Peyer's patch (tissue), 4 donors: ENCODE results near the gene ZC3H12D. TPM values are rescaled to one million over a fixed set of nuclear protein-coding genes. Genes with fewer than 3 reads are reported as not detected.
A peak's percentile ranks its signal among the peaks of the same experiment; 100 is the strongest.

Source experiments
- DNase-seq, 3 donors: peaks; one replicate each; pipeline ENCODE4 v3.0.0-alpha.2; 2017 to 2019
- H3K27ac ChIP-seq, 4 donors: fragments of 200-600 bp; sonication (generic); one replicate each; pipeline ENCODE4 v1.5.1; 2016 to 2019
- H3K27me3 ChIP-seq, 2 donors: fragments of 200-600 bp; sonication (generic); one replicate each; pipeline ENCODE4 v1.5.1; 2019
- H3K36me3 ChIP-seq, 3 donors: fragments of 200-600 bp; sonication (generic); one replicate each; pipeline ENCODE4 v1.5.1; 2016 to 2019
- H3K4me1 ChIP-seq, 4 donors: fragments of 200-600 bp; sonication (generic); one replicate each; pipeline ENCODE4 v1.5.1; 2016 to 2019
- H3K4me3 ChIP-seq, 4 donors: fragments of 200-600 bp; sonication (generic); 1 replicate in 3 of 4; 2 replicates in 1 of 4; pipeline ENCODE4 v1.5.1; 2016 to 2019; ENCODE audit warnings: mild to moderate bottlenecking in 1 of 4
- H3K9me3 ChIP-seq, 4 donors: fragments of 200-600 bp; sonication (generic); one replicate each; pipeline ENCODE4 v1.5.1; 2016 to 2019; ENCODE audit warnings: mild to moderate bottlenecking in 1 of 4
- CTCF ChIP-seq, 6 experiments: fragments of 450-650 bp in 4 of 6; fragments of 200-600 bp in 2 of 6; sonication (generic) in 1 of 6; IDR thresholded peaks; one replicate each; pipeline ENCODE4 v1.5.1; 2017 to 2019; ENCODE audit warnings: antibody characterized with exemption in 6 of 6, mild to moderate bottlenecking in 3 of 6, moderate library complexity in 1 of 6
- POLR2A ChIP-seq, 2 donors: fragments of 450-650 bp; IDR thresholded peaks; one replicate each; pipeline ENCODE4 v1.5.1; 2017; ENCODE audit warnings: antibody characterized with exemption in 2 of 2, mild to moderate bottlenecking in 2 of 2, moderate library complexity in 2 of 2
- total RNA-seq, 4 donors: library from RNA; depleted of rRNA; stranded (reverse); fragments of >200 nt; gene quantifications; one replicate each; pipeline ENCODE4 v1.1.0, GENCODE V29; 2016

Gene ZC3H12D
- 10 to 100 TPM in 3 of 4 donors, 1 to 10 TPM in 1; 7.8 to 32.2 (median 18.5) TPM for total RNA-seq

- peak within 1 kb of the TSS; percentile 79 to 89 (median 86) for H3K27ac ChIP-seq
These were observed at the start of gene ZC3H12D for GRCh38 chr6:149484733-149485700. Gene ZC3H12D (minus strand): TSS chr6:149485014. CDS start chr6:149474543, 10,471 bp downstream.

GRCh38 chr6:149529650-149530049 is 44.8 kb upstream of the ZC3H12D start:
- H3K4me1 ChIP-seq = no peaks in the 10 kb centered on the region
- DNase-seq = no peak
- H3K36me3 ChIP-seq = peaks cover 0 to 96% (median 0%) of the 10 kb centered on the region in 3 donors
- H3K4me3 ChIP-seq = no peak overlapping the region
- no peaks in the 10 kb centered on the region for H3K27me3 ChIP-seq
- TF ChIP-seq CTCF (IDR thresholded peaks at IDR 0.05) = no peak
- no peaks in the 10 kb centered on the region for H3K9me3 ChIP-seq
- no peak overlapping the region for H3K27ac ChIP-seq

More at GRCh38 chr6:149484733-149485700, at the start of gene ZC3H12D:
- Histone ChIP-seq H3K36me3 (no peaks in the 10 kb centered on the region), H3K4me3 (peak within 1 kb of the TSS; percentile 33 to 51 (median 42)), H3K27me3 (no peaks in the 10 kb centered on the region), H3K4me1 (peaks cover 0 to 24% (median 9%) of the 10 kb centered on the region in 4 donors), H3K9me3 (no peaks in the 10 kb centered on the region)
- TF ChIP-seq POLR2A (IDR thresholded peaks at IDR 0.05) (peak; percentile 36 to 65), CTCF (IDR thresholded peaks at IDR 0.05) (peak; percentile 37 to 63 (median 52))
- peak; percentile 85 to 92 (median 88) for DNase-seq

GRCh38 chr6:149515494-149515893 is 30.7 kb upstream of the ZC3H12D start:
- peaks cover 0 to 58% (median 0%) of the 10 kb centered on the region in 3 donors for H3K36me3 ChIP-seq
- H3K9me3 ChIP-seq = no peaks in the 10 kb centered on the region
- H3K27me3 ChIP-seq = no peaks in the 10 kb centered on the region
- no peak overlapping the region for H3K27ac ChIP-seq
- DNase-seq = no peak
- no peaks in the 10 kb centered on the region for H3K4me1 ChIP-seq
- no peak overlapping the region for H3K4me3 ChIP-seq
- no peak for TF ChIP-seq POLR2A (IDR thresholded peaks at IDR 0.05)
- no peak for TF ChIP-seq CTCF (IDR thresholded peaks at IDR 0.05)

- Histone ChIP-seq H3K27ac (no peak overlapping the region), H3K4me1 (no peaks in the 10 kb centered on the region), H3K27me3 (no peaks in the 10 kb centered on the region), H3K9me3 (no peaks in the 10 kb centered on the region), H3K4me3 (no peak overlapping the region), H3K36me3 (peaks cover 0 to 49% (median 0%) of the 10 kb centered on the region in 3 donors)
- TF ChIP-seq CTCF (IDR thresholded peaks at IDR 0.05) (no peak), POLR2A (IDR thresholded peaks at IDR 0.05) (no peak)
- DNase-seq = no peak
These were observed 29.1 kb upstream of the ZC3H12D start for GRCh38 chr6:149513915-149514314.

- H3K4me1 ChIP-seq = no peaks in the 10 kb centered on the region
- TF ChIP-seq POLR2A (IDR thresholded peaks at IDR 0.05) = no peak
- TF ChIP-seq CTCF (IDR thresholded peaks at IDR 0.05) = no peak
- H3K36me3 ChIP-seq = peaks cover 0 to 28% (median 0%) of the 10 kb centered on the region in 3 donors
These were observed 26.1 kb upstream of the ZC3H12D start for GRCh38 chr6:149510793-149511512.

More at GRCh38 chr6:149510793-149511512, 26.1 kb upstream of the ZC3H12D start:
- Histone ChIP-seq H3K27me3 (no peaks in the 10 kb centered on the region), H3K4me3 (no peak overlapping the region), H3K9me3 (no peaks in the 10 kb centered on the region), H3K27ac (no peak overlapping the region)
- DNase-seq = no peak
